ENCODE data around the gene MORN5. TPM values are rescaled to one million over a fixed set of nuclear protein-coding genes. Genes with fewer than 3 reads are reported as not detected.
A peak's percentile ranks its signal among the peaks of the same experiment; 100 is the strongest.

Gene MORN5
- total and polyA plus RNA-seq, 10 of the 15 experiments (the other 5 are each of a cell fraction or from before 2014, with no cell fraction given) = not detected

- Histone ChIP-seq H3K27ac (ENCODE audit: control insufficient read depth, insufficient read depth) (no peak overlapping the region), H4K20me1 (ENCODE audit: control insufficient read depth, insufficient read depth) (no peaks in the 10 kb centered on the region), H3K9me3 (replicated peaks; ENCODE audit: control insufficient read depth, insufficient read depth, low read length) (no peaks in the 10 kb centered on the region), H3K4me3 (no peak overlapping the region), H3K9ac (ENCODE audit: control insufficient read depth, insufficient read depth, low read length) (no peak overlapping the region), H3K4me1 (ENCODE audit: control insufficient read depth, insufficient read depth, low read length) (no peaks in the 10 kb centered on the region), H3K79me2 (ENCODE audit: control insufficient read depth, insufficient read depth, low read length) (peaks cover 4% of the 10 kb centered on the region), H2AFZ (ENCODE audit: control insufficient read depth, low read depth, low read length) (no peak overlapping the region), H3K36me3 (ENCODE audit: control insufficient read depth in 2 of 2, insufficient read depth in 2 of 2, low read length in 1 of 2) (peaks cover 0 to 13% of the 10 kb centered on the region in 2 experiments; a peak in 2 of 4 replicates), H3K27me3 (replicated peaks in 1 of 2; ENCODE audit: control insufficient read depth in 2 of 2, insufficient read depth in 2 of 2, low read length in 1 of 2) (no peaks in the 10 kb centered on the region), H3K4me2 (ENCODE audit: control insufficient read depth, insufficient read depth) (no peak overlapping the region)
- peak in 1 of 3 experiments; percentile 12; a peak in 1 of 6 replicates for TF ChIP-seq CTCF (IDR thresholded peaks at IDR 0.05 in 2 of 3, conservative IDR thresholded peaks at IDR 0.05 in 1 of 3; ENCODE audit: control insufficient read depth in 2 of 3, extremely low read depth in 1 of 3, insufficient read depth in 1 of 3, low read depth in 3 of 3, low read length in 3 of 3)
- TF ChIP-seq YY1 (IDR thresholded peaks at IDR 0.05; ENCODE audit: low read depth, low read length) = 0 out of 2 replicates have a peak, but pooled peaks have one; percentile 25
- TF ChIP-seq CEBPB (IDR thresholded peaks at IDR 0.05; ENCODE audit: borderline replicate concordance in 1 of 2, low read depth in 2 of 2, low read length in 2 of 2) = no peak
- no peak for TF ChIP-seq ZBTB33 (IDR thresholded peaks at IDR 0.05)
- no peak for TF ChIP-seq TARDBP (IDR thresholded peaks at IDR 0.05; ENCODE audit: borderline replicate concordance)
- no peak for TF ChIP-seq IRF4 (IDR thresholded peaks at IDR 0.05; ENCODE audit: low read depth, low read length)
- intact Hi-C loops (cut with micrococcal nuclease; ENCODE audit: unreplicated experiment) (no loop called here), in situ Hi-C loops (cut with MboI) (no loop called here)
- no peak for FAIRE-seq
- no TSS peak for BruUV-seq (replicated peaks)
- no peak for ATAC-seq
- ChIA-PET CTCF (interaction anchor here (1.8 to 4.2 kb wide), 2 partner anchors 9 to 55 kb away, joined by 5 to 17 read pairs; no protein-coding TSS in a partner anchor), SMC1A (ENCODE audit: uncharacterized antibody, unreplicated experiment) (no interaction called here), POLR2A (no interaction called here), RAD21 (ENCODE audit: unreplicated experiment) (no interaction called here)
- 74% methylated on average over 4 of the region's 4 CpGs for WGBS (ENCODE audit: insufficient coverage, insufficient replicate concordance, low lambda C conversion rate, missing lambda C conversion rate)
- DNase-seq (ENCODE audit: low read depth, low spot score) = no peak
These were observed 8.4 kb upstream of the MORN5 start for GRCh38 chr9:122151267-122151828.

Data from GM12878 (cell line).